HepG2 (cell line): ENCODE results near the gene ENTREP3. TPM values are rescaled to one million over a fixed set of nuclear protein-coding genes. Genes with fewer than 3 reads are reported as not detected.
"Not testable (repeated sequence)": the region's sequence is repeated elsewhere in the genome, so short reads cannot be mapped to it uniquely, and the experiment has no call there.

ENCODE experiments used
- ATAC-seq: fragments of 200-7000 bp; cut with Tn5 transposase; 3 replicates; pipeline ENCODE4 v1.9.1; 2020; ENCODE audit warnings: mild to moderate bottlenecking, moderate library complexity
- BruUV-seq: library from RNA; stranded (reverse); fragments of 400-500 nt; replicated peaks from 2 replicates; lab custom pipeline; 2021; lab: Mats Ljungman, UMichigan
- CTCF ChIA-PET: fragments of 300-600 bp; formaldehyde crosslinking; extraction: SDS; loops from one replicate; lab custom pipeline; 2021; ENCODE audit warnings: low total read pairs, inconsistent platforms, low intra/inter-chr PET ratio; lab: Yijun Ruan, JAX
- POLR2A ChIA-PET: fragments of 350-600 bp; sonication (Branson Sonifier 250); formaldehyde crosslinking; loops from one replicate; lab custom pipeline; 2020; ENCODE audit warnings: antibody characterized with exemption, inconsistent platforms; lab: Yijun Ruan, JAX
- DNase-seq: peaks from one replicate; pipeline ENCODE4 v3.0.0-alpha.2; 2015; ENCODE audit warnings: low spot score
- FAIRE-seq: peaks from 3 replicates; lab custom pipeline; 2011; peaks lifted over from hg19 to GRCh38; lab: Jason Lieb, UNC
- H2AFZ ChIP-seq: one replicate; pipeline ENCODE4 v1.6.1; 2011; ENCODE audit warnings: low read length, inconsistent platforms
- H3K27ac ChIP-seq: fragments of 300-600 bp; 3 replicates; pipeline ENCODE4 v1.8.0; 2011; ENCODE audit warnings: mixed run types, mild to moderate bottlenecking, mixed read lengths, low read length, inconsistent platforms; ENCODE audit not compliant: insufficient read depth; ENCODE audit errors: extremely low read length
- H3K27me3 ChIP-seq, 2 experiments: fragments of 200-600 bp in 1 of 2; 2 replicates in 1 of 2; 3 replicates in 1 of 2; pipeline versions ENCODE4 v1.6.0 to v1.8.0; 2011; ENCODE audit warnings: low read length in 2 of 2, mild to moderate bottlenecking in 2 of 2, moderate library complexity in 2 of 2, inconsistent platforms in 1 of 2; ENCODE audit not compliant: insufficient read depth in 2 of 2, control insufficient read depth in 1 of 2
- H3K36me3 ChIP-seq, 2 experiments: fragments of 200-600 bp in 1 of 2; replicated peaks in 1 of 2; 2 replicates in 1 of 2; 3 replicates in 1 of 2; pipeline versions ENCODE4 v1.5.1 to v1.8.0; 2011; ENCODE audit warnings: low read length in 2 of 2, inconsistent platforms in 1 of 2; ENCODE audit not compliant: insufficient read depth in 2 of 2, control insufficient read depth in 1 of 2
- H3K4me1 ChIP-seq: 2 replicates; pipeline ENCODE4 v1.5.1; 2012; ENCODE audit warnings: low read length, inconsistent platforms; ENCODE audit not compliant: insufficient read depth
- H3K4me2 ChIP-seq: 2 replicates; pipeline ENCODE4 v1.6.0; 2011; ENCODE audit warnings: low read depth, low read length, inconsistent platforms
- H3K4me3 ChIP-seq, 3 experiments: fragments of 200-600 bp in 1 of 3; sonication (generic), shearing (Covaris generic) in 1 of 3; replicated peaks in 1 of 3; 2 replicates each; pipeline ENCODE4 v1.5.1; 2011 to 2016; ENCODE audit warnings: low read length in 3 of 3, inconsistent platforms in 2 of 3, low read depth in 2 of 3, mild to moderate bottlenecking in 2 of 3, control low read depth in 1 of 3, mixed read lengths in 1 of 3; ENCODE audit not compliant: insufficient read depth in 1 of 3
- H3K79me2 ChIP-seq: one replicate; pipeline ENCODE4 v1.6.1; 2011; ENCODE audit warnings: low read length, inconsistent platforms; ENCODE audit not compliant: insufficient read depth
- H3K9ac ChIP-seq: 2 replicates; pipeline ENCODE4 v1.6.0; 2011; ENCODE audit warnings: mild to moderate bottlenecking, low read depth, low read length, inconsistent platforms; ENCODE audit not compliant: insufficient read depth
- H3K9me3 ChIP-seq: 2 replicates; pipeline ENCODE4 v1.5.1; 2012; ENCODE audit warnings: mild to moderate bottlenecking, low read length
- H4K20me1 ChIP-seq: 2 replicates; pipeline ENCODE4 v1.6.0; 2011; ENCODE audit warnings: inconsistent platforms, mild to moderate bottlenecking, low read length, moderate library complexity; ENCODE audit not compliant: insufficient read depth
- AKAP8 ChIP-seq: sonication (generic); formaldehyde crosslinking; IDR thresholded peaks from 2 replicates; pipeline ENCODE4 v1.5.1; 2020; ENCODE audit warnings: mild to moderate bottlenecking, missing genetic modification reagents
- GATAD1 ChIP-seq: IDR thresholded peaks from 2 replicates; pipeline ENCODE4 v1.6.1; 2016; ENCODE audit warnings: missing genetic modification reagents, missing compliant biosample characterization
- HCFC1 ChIP-seq: fragments of 150-350 bp; IDR thresholded peaks from 2 replicates; pipeline ENCODE4 v1.6.1; 2014; ENCODE audit warnings: low read depth, low read length
- RAD51 ChIP-seq: fragments of 450-650 bp; IDR thresholded peaks from 2 replicates; pipeline ENCODE4 v1.6.1; 2016; ENCODE audit warnings: borderline replicate concordance
- RORA ChIP-seq: sonication (generic); formaldehyde crosslinking; IDR thresholded peaks from 2 replicates; pipeline ENCODE4 v1.5.0; 2020; ENCODE audit warnings: mild to moderate bottlenecking, missing genetic modification reagents, moderate library complexity
- WGBS: methylation state at CpG from one replicate; pipeline ENCODE4 v1.1.6; 2017; ENCODE audit warnings: low lambda C conversion rate; 5-methylcytosine and 5-hydroxymethylcytosine counted together
- in situ Hi-C: cut with HindIII; loops from 2 replicates; pipeline ENCODE4 v1.10.0; 2017; ENCODE audit warnings: low pct_unique_long_range_greater_than_20kb; ENCODE audit not compliant: extremely low pct_ligation_motif_present
- intact Hi-C: fragments of 100-400 bp; cut with micrococcal nuclease; formaldehyde crosslinking; loops from one replicate; pipeline ENCODE4 v1.10.0; 2022; ENCODE audit not compliant: unreplicated experiment
- polyA plus RNA-seq, 8 experiments: library from polyadenylated mRNA; depleted of rRNA in 3 of 8; stranded (reverse) in 7 of 8; unstranded in 1 of 8; fragments of >200 nt; fragmentation: Illumina TruSeq in 4 of 8; extraction: Trizol in 4 of 8; gene quantifications; 2 replicates each; pipeline versions ENCODE4 v1.2.1 to v1.2.3, GENCODE V29; 2011 to 2016; ENCODE audit warnings: low read depth in 4 of 8, missing spikeins in 1 of 8, mixed read lengths in 1 of 8; ENCODE audit not compliant: insufficient read depth in 1 of 8
- total RNA-seq, 5 experiments: library from RNA; depleted of rRNA; stranded (reverse); fragments of >200 nt; fragmentation: Illumina TruSeq; extraction: Trizol; gene quantifications; 2 replicates each; pipeline ENCODE4 v1.2.3, GENCODE V29; 2016; ENCODE audit warnings: low read depth in 1 of 5
- TF ChIP-seq, protein P1 (sequence below): sonication (generic); formaldehyde crosslinking; IDR thresholded peaks from 2 replicates; pipeline ENCODE4 v1.4.0; 2020; ENCODE audit warnings: missing genetic modification reagents
- TF ChIP-seq, protein P2 (sequence below), 2 experiments: sonication (generic) in 1 of 2; formaldehyde crosslinking in 1 of 2; IDR thresholded peaks; 2 replicates each; pipeline versions ENCODE4 v1.5.1 to v1.6.1; 2011 to 2020; ENCODE audit warnings: borderline replicate concordance in 1 of 2, low read depth in 1 of 2, low read length in 1 of 2, mild to moderate bottlenecking in 1 of 2, missing genetic modification reagents in 1 of 2, moderate library complexity in 1 of 2

The ENTREP3 gene
- total and polyA plus RNA-seq, 2 of the 13 experiments (the other 11 are each of a cell fraction or from before 2014, with no cell fraction given): 4.1 to 9.9 TPM

DNA sequence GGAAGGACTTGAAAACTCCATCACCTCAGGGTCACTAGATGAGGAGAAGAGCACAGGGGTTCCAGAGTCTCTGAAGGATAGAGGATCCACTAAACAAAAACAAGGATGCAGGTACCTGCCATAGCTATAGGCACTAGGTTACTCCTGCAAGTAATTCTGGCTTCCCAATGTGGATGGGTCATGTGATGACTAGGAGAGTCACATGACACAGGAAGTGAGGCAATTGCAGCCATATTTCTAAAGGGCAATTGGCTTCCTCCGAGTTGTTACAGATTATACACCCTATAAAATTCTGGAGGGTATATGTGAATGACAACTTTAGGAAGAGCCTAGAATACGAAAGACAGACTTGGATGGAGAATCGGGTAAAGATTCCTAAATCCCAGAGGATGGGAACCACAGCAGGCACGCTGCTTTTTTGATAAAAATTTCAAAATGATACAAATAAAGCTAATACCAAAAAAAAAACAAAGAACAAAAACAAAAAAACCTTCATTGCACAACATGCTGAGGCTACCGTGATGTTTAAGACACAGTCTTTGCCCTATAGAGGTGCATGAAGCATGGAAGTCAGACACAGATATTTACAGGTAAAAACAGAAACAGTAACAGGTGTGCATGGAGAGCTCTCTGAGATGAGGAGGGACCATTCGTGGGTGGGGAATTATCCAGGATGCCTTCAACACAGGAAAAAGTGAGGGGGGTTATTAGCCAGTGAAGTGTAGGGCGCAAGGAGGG, 36.3 kb downstream of the ENTREP3 start (continued):
- TF ChIP-seq, protein P1, sequence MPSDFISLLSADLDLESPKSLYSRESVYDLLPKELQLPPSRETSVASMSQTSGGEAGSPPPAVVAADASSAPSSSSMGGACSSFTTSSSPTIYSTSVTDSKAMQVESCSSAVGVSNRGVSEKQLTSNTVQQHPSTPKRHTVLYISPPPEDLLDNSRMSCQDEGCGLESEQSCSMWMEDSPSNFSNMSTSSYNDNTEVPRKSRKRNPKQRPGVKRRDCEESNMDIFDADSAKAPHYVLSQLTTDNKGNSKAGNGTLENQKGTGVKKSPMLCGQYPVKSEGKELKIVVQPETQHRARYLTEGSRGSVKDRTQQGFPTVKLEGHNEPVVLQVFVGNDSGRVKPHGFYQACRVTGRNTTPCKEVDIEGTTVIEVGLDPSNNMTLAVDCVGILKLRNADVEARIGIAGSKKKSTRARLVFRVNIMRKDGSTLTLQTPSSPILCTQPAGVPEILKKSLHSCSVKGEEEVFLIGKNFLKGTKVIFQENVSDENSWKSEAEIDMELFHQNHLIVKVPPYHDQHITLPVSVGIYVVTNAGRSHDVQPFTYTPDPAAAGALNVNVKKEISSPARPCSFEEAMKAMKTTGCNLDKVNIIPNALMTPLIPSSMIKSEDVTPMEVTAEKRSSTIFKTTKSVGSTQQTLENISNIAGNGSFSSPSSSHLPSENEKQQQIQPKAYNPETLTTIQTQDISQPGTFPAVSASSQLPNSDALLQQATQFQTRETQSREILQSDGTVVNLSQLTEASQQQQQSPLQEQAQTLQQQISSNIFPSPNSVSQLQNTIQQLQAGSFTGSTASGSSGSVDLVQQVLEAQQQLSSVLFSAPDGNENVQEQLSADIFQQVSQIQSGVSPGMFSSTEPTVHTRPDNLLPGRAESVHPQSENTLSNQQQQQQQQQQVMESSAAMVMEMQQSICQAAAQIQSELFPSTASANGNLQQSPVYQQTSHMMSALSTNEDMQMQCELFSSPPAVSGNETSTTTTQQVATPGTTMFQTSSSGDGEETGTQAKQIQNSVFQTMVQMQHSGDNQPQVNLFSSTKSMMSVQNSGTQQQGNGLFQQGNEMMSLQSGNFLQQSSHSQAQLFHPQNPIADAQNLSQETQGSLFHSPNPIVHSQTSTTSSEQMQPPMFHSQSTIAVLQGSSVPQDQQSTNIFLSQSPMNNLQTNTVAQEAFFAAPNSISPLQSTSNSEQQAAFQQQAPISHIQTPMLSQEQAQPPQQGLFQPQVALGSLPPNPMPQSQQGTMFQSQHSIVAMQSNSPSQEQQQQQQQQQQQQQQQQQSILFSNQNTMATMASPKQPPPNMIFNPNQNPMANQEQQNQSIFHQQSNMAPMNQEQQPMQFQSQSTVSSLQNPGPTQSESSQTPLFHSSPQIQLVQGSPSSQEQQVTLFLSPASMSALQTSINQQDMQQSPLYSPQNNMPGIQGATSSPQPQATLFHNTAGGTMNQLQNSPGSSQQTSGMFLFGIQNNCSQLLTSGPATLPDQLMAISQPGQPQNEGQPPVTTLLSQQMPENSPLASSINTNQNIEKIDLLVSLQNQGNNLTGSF (CRISPR knock-in tag): no peak
- TF ChIP-seq, protein P2, sequence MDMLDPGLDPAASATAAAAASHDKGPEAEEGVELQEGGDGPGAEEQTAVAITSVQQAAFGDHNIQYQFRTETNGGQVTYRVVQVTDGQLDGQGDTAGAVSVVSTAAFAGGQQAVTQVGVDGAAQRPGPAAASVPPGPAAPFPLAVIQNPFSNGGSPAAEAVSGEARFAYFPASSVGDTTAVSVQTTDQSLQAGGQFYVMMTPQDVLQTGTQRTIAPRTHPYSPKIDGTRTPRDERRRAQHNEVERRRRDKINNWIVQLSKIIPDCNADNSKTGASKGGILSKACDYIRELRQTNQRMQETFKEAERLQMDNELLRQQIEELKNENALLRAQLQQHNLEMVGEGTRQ (IDR thresholded peaks at IDR 0.05; ENCODE audit: low read depth, low read length): peak; percentile 94
- TF ChIP-seq, protein P2 (CRISPR knock-in tag; IDR thresholded peaks at IDR 0.05; ENCODE audit: borderline replicate concordance): peak; percentile 84; the same call in 1 of the 2 replicates
- TF ChIP-seq RAD51 (peak; percentile 89), RORA (CRISPR knock-in tag) (no peak), AKAP8 (CRISPR knock-in tag) (no peak), GATAD1 (CRISPR knock-in tag) (peak; percentile 40; the same call in 1 of the 2 replicates), HCFC1 (peak; percentile 27; the same call in 1 of the 2 replicates)

DNA sequence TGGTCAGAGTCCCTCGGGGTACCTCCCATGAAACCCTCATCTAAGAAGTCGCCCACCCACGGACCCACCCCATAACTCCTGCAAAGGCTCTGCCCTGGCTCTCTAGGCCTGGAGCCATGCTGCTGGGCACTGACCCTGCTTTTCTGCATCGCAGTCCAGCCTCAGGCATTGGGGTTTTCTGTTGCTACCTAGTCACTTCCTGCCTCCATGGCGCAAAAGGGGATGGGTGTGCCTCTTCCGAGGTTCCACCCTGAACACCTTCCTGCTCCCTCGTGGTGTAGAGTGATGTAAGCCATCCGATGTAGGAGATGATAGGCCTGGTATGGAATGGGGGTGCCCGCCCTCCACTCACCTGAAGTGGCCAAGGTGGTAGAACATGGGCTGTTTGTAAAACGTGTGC, 40.6 kb downstream of the ENTREP3 start:
- CTCF ChIA-PET, H3K27ac ChIP-seq, H4K20me1 ChIP-seq, POLR2A ChIA-PET, H3K4me2 ChIP-seq, DNase-seq, BruUV-seq, H3K9ac ChIP-seq, H3K9me3 ChIP-seq, H3K4me3 ChIP-seq, in situ Hi-C loops, FAIRE-seq, H3K79me2 ChIP-seq, H2AFZ ChIP-seq, H3K27me3 ChIP-seq, ATAC-seq, intact Hi-C loops, H3K36me3 ChIP-seq: not testable (repeated sequence)
- H3K4me1 ChIP-seq: peaks cover 17% of the 10 kb centered on the region
- 91% methylated on average over 5 of the region's 10 CpGs for WGBS

DNA sequence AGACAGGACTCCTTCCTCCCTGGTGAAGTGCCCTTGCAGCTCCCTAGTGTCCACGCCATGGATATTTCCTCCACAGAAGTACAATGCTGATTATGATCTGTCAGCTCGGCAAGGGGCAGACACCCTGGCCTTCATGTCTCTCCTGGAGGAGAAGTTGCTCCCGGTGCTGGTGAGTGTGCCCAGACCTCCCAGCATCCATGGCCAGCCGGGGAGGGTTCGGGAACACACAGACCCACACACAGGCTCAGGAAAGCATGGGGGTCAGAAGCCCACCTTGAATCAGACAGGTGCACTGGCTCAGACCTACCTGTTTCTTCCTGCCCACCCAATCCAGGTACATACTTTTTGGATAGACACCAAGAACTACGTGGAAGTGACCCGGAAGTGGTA, 43.2 kb downstream of the ENTREP3 start:
- H3K9me3 ChIP-seq, BruUV-seq, H3K27me3 ChIP-seq, intact Hi-C loops, H4K20me1 ChIP-seq, H2AFZ ChIP-seq, FAIRE-seq, in situ Hi-C loops, H3K27ac ChIP-seq, H3K36me3 ChIP-seq, H3K4me3 ChIP-seq, DNase-seq, H3K4me2 ChIP-seq, CTCF ChIA-PET, POLR2A ChIA-PET, H3K9ac ChIP-seq, ATAC-seq: not testable (repeated sequence)
- peaks cover 13% of the 10 kb centered on the region for H3K79me2 ChIP-seq
- peaks cover 24% of the 10 kb centered on the region for H3K4me1 ChIP-seq
- WGBS: 90% methylated on average over 5 of the region's 7 CpGs
